Measurements from ENCODE around the gene NF2. TPM values are rescaled to one million over a fixed set of nuclear protein-coding genes. Genes with fewer than 3 reads are reported as not detected.
"Not testable (repeated sequence)": the region's sequence is repeated elsewhere in the genome, so short reads cannot be mapped to it uniquely, and the experiment has no call there.

The NF2 gene
- polyA plus RNA-seq, 1 donor, result 18.0 TPM

GRCh38 chr22:29596408-29596807 lies 7.0 kb upstream of the NF2 start:
- DNase-seq (ENCODE audit: low read depth), result no peak

GRCh38 chr22:29597871-29598683 lies 5.4 kb upstream of the NF2 start:
- DNase-seq (ENCODE audit: low read depth), result not testable (repeated sequence)

- DNase-seq (ENCODE audit: low read depth), result no peak
Measured at GRCh38 chr22:29598684-29599020, 4.8 kb upstream of the NF2 start.

- no peak for DNase-seq (ENCODE audit: low read depth)
Measured at GRCh38 chr22:29604076-29604360, 585 bp downstream of the NF2 start.

GRCh38 chr22:29605527-29605850 lies 2.1 kb downstream of the NF2 start:
- DNase-seq (ENCODE audit: low read depth), result no peak

- DNase-seq (ENCODE audit: low read depth), result no peak
Measured at GRCh38 chr22:29606320-29606719, 2.9 kb downstream of the NF2 start.

- no peak for DNase-seq (ENCODE audit: low read depth)
Measured at GRCh38 chr22:29607426-29607825, 4.0 kb downstream of the NF2 start.

GRCh38 chr22:29609139-29609538 lies 5.7 kb downstream of the NF2 start:
- DNase-seq (ENCODE audit: low read depth), result no peak

- no peak for DNase-seq (ENCODE audit: low read depth)
Measured at GRCh38 chr22:29610780-29611179, 7.3 kb downstream of the NF2 start.

GRCh38 chr22:29615705-29616327 lies 12.4 kb downstream of the NF2 start:
- DNase-seq (ENCODE audit: low read depth), result no peak

- DNase-seq (ENCODE audit: low read depth), result no peak
Measured at GRCh38 chr22:29617922-29618629, 14.6 kb downstream of the NF2 start.

GRCh38 chr22:29621761-29622526 lies 18.5 kb downstream of the NF2 start:
- no peak for DNase-seq (ENCODE audit: low read depth)

GRCh38 chr22:29623059-29623458 lies 19.6 kb downstream of the NF2 start:
- no peak for DNase-seq (ENCODE audit: low read depth)

- DNase-seq (ENCODE audit: low read depth), result no peak
Measured at GRCh38 chr22:29623553-29624169, 20.2 kb downstream of the NF2 start.

GRCh38 chr22:29625090-29625825 lies 21.8 kb downstream of the NF2 start:
- DNase-seq (ENCODE audit: low read depth), result peak; percentile 35

- DNase-seq (ENCODE audit: low read depth), result no peak
Measured at GRCh38 chr22:29626497-29627195, 23.2 kb downstream of the NF2 start.

- no peak for DNase-seq (ENCODE audit: low read depth)
Measured at GRCh38 chr22:29627196-29627535, 23.7 kb downstream of the NF2 start.

GRCh38 chr22:29628996-29629902 lies 25.8 kb downstream of the NF2 start:
- no peak for DNase-seq (ENCODE audit: low read depth)

- DNase-seq (ENCODE audit: low read depth), result no peak
Measured at GRCh38 chr22:29629903-29630516, 26.6 kb downstream of the NF2 start.
